GM12873 (cell line): ENCODE results near the gene TTC27.

Experiments
- CTCF ChIP-seq: IDR thresholded peaks from 2 replicates; pipeline ENCODE4 v1.5.1; 2012; ENCODE audit warnings: low read depth, mild to moderate bottlenecking, moderate library complexity, low read length, control low read depth; ENCODE audit not compliant: insufficient read depth; ENCODE audit errors: missing control alignments

The TTC27 gene

GRCh38 chr2:32622570-32623310 is 5.1 kb upstream of the TTC27 start:
- no peak for TF ChIP-seq CTCF

GRCh38 chr2:32623311-32623706 is 4.5 kb upstream of the TTC27 start:
- no peak for TF ChIP-seq CTCF

GRCh38 chr2:32624812-32625211 is 3.0 kb upstream of the TTC27 start:
- TF ChIP-seq CTCF, result no peak

- no peak for TF ChIP-seq CTCF
Measured at GRCh38 chr2:32626639-32627221, 1.1 kb upstream of the TTC27 start.

GRCh38 chr2:32627441-32627813 is 423 bp upstream of the TTC27 start:
- TF ChIP-seq CTCF, result no peak

GRCh38 chr2:32632089-32632488 is 4.2 kb downstream of the TTC27 start:
- TF ChIP-seq CTCF, result no peak

GRCh38 chr2:32633040-32633439 is 5.2 kb downstream of the TTC27 start:
- TF ChIP-seq CTCF, result no peak
